ENCODE results near the gene ULBP2.
"Not testable (repeated sequence)": the region's sequence is repeated elsewhere in the genome, so short reads cannot be mapped to it uniquely, and the experiment has no call there.

The ULBP2 gene

DNA sequence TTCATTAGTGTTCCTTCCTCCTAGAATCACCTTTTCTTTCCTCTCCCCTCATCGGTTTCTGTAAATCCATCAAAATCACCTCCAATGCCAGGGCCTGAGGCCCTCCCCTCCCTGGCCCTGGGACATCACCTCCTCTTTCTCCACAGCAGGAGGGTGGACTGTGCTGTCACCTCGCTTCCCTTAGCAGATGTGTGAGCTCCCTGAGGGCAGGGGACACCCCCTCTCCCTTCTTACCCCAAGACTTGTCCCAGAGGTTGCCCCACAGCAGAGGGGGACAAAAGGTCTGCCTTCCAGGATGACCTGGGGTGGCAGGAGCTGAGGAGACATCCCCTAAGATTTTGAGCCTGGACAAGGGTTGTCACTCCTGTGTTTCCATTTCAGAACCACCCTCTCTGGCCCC is 27.8 kb downstream of the ULBP2 start:
- DNase-seq (ENCODE audit: low spot score), result no peak

DNA sequence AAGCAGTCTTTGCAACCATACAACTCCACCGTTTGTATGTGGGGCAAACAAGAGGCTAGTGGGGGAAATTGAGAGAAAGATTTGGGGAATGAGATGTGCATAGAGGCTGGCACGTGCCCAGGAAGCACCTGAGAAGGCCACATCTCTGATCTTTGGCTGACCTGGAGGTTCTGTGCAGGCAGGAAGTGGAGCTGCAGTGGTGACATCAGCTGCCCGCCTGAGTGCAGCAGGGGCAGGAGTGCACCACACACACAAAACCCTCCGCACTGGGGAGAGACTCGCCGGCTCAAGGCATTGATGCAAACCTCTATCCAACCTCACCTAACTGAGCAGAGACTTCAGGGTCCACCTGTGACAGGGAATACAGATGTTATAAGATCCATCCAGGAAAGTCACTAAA is 32.6 kb downstream of the ULBP2 start:
- not testable (repeated sequence) for DNase-seq (ENCODE audit: low spot score)

DNA sequence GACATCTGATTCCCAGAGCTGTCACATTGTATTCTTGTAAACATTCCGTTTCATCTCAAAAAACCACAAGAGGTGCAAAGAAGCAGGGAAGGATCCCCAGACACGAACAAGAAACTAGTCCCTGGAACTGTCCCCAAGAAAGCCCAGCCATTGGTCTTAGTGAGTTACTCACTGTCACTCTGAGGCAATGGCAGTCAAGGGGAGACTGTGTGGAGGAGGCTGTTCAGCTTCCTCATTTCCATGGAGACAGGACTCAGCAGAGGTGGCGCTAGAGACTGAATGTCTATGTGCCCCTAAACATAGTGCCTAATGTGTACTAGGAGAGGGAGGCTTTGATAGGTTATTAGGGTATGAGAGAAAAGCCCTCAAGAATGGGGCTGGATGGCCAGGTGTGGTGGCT is 33.0 kb downstream of the ULBP2 start:
- no peak for DNase-seq (ENCODE audit: low spot score)

DNA sequence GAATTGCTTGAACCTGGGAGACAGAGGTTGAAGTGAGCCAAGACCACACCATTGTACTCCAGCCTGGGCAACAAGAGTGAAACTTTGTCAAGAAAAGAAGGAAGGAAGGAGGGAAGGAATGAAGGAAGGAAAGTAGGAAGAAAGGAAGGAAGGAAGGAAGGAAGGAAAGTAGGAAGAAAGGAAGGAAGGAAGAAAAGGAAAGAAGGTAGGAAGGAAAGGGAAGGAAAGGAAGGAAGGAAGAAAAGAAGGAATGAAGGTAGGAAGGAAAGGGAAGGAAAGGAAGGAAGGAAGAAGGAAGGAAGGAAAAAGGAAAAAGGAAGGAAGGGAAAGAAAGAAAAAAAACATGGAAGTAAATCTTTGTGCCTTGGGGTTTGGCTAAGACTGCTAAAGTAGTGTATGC is 33.6 kb downstream of the ULBP2 start:
- no peak for DNase-seq (ENCODE audit: low spot score)

DNA sequence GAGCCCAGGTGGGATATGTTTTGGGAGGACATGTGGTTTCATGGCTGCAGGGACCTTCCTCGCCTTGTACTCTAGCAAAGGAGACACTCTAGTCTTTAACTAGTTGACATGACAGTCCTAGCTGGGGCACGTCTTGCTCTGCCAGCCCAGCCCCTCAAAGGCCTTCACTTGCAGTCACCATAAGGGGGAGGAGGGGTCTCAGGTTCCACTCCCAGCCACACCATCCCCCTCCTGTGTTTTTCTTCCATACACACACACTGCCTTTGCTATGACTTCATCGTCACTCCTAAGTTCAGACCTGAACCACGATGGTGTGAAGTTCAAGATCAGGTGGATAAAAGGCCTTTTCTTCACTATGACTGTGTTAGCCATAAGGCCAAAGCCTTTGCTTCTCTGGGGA is 35.4 kb downstream of the ULBP2 start:
- DNase-seq (ENCODE audit: low spot score), result no peak

DNA sequence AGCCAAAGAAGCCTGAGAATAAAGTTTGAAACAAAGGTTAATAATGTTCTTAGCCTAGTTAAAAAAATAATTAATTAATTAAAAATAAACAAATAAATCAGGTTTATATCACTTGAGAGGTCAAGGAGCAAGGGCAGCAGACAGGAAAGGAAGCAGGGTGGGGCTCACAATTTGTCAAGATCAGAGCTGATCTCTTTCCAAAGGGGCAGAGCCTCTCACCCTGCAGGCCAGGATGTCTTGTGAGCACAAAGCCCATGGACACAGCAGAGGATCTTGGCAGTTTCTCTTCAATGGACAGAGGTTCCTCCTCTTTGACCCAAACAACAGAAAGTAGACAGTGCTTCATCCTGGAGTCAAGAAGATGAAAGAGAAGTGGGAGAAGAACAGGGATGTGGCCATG is 36.8 kb downstream of the ULBP2 start:
- DNase-seq (ENCODE audit: low spot score), result no peak

DNA sequence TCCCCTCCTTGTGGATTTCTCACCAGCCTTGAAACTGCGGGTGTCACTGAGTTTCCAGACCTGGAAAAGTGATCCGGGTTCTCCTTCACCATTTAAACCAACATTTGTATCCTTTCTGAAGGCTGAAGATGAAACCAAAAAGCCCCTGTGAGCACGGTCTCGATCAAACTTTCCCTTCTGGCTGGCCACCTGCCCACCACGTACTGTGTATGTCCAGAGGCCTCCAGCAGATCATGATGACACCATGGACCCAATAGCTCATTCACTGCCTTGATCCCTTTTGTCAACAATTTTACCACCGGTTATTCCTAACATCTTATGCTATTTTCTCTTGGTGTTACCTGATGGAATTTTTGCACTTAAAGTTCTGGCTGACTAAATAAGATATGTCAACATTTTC is 37.5 kb downstream of the ULBP2 start:
- DNase-seq (ENCODE audit: low spot score), result no peak

DNA sequence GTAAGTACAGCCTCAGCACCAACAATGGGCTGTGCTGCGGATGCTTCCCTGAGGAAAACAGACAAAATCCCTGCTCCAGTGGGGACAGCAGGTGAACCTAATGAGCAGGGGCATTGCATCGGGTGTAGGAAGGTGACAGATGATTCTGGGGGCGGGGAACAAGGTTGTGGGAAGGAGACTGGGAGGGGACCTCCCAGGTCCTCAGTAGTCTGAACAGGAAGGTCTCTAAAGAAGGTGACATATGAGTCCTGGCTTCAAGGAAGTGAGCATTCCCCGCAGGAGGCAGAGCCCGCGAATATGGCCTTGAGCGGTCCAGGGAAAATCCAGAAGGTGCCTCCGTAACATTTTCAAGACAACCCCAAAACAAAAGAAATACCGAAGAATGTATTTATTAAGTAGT is 41.3 kb downstream of the ULBP2 start:
- no peak for DNase-seq (ENCODE audit: low spot score)

DNA sequence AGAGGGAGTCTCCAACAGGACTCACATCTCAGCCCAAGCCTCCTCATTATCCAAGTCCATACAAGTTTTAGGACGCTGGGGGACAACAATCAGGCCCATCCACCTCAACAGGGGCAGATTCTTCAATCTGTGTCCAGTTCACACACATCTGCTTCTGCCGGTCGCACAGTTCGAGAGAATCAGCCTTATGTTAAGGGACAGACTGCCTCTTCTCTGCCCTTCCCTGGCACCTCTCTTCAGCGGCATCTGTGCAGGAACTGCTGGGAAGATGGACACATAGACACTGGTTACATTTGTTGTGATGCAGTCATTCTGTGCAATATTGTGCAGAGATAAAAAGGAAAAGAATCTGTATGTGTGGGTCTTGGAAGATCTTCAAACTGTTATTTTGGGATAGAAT is 43.0 kb downstream of the ULBP2 start:
- DNase-seq (ENCODE audit: low spot score), result no peak

DNA sequence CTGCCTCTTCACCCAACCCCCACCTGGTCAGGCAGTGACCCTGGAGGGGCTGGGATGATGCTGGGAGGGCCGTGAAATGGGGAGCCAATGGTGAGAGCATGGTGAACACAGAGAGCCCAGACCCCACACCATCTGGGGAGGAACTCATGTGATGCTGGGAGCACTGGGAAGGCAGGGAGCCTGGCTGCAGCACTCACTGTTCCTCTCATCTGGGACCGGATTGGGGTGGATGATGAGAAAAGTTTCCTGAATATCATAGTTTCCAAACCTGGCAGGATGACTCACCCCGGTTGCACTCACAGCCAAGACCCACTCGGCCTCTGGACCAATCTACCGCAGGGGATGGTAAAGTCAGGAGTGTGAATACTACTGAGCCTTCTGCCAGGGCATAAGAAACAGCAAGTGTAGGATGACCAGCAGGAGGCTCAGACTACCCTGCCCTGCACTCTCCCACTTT is 43.7 kb downstream of the ULBP2 start:
- DNase-seq (ENCODE audit: low spot score), result no peak

DNA sequence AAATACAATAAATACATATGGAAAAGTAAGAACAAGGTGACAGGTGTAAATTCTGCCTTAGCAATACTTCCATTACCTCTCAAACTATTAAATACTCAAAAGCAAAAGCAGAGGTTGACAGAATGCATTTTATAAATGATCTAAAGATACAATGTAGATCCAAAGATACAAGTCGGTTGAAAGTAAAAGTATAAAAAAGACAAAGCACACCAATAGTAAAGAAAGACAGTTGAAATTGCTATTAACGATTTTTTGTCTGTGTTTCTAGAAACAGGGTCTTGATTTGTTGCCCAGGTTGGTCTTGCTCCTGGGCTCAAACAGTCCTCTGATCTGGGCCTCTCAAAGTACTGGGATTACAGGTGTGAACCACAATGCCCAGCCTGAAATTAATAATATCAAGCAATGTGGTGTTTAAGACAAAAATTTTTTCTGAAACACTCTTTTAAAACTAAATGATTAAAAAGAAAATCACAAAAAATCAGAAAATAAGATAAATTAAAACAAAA is 45.8 kb downstream of the ULBP2 start:
- no peak for DNase-seq (ENCODE audit: low spot score)

DNA sequence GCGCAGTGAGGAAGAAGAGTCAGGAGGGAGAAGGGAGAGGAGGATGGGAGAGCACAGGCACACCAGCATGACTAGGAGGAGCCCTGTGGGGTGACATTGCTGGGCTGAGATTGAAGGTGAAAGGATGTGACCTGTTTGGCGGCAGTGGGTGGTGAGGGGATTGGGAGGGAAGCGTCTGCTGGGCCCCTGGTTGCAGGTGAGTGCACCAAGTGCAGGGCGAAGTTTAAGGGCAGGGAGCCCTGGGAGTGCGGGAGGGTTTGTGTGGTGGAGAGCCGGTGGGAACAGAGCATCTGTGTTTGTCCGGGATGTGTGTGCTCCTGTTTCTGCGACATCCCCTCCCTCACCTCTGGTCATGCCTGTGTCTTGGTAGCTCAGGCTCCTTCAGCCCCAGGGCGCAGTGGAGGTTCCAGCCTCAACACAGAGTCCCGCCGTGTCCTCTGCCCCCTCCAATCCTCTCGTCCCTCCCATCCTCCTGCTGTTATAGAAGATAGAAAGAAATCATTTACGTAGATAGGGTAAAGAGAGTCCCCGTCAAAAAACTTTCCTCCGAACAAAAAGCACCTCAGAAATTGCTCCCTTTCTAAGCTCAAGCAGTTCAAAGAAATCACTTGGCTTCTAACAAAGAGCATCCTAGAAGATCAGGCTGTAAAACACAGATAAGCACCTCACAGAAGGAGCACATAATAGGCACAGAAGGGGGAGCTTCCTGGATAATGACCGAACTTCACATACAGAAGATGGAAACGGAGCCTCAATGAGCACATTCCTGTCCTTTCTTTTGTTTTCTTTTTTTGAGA is 46.9 kb downstream of the ULBP2 start:
- no peak for DNase-seq (ENCODE audit: low spot score)

DNA sequence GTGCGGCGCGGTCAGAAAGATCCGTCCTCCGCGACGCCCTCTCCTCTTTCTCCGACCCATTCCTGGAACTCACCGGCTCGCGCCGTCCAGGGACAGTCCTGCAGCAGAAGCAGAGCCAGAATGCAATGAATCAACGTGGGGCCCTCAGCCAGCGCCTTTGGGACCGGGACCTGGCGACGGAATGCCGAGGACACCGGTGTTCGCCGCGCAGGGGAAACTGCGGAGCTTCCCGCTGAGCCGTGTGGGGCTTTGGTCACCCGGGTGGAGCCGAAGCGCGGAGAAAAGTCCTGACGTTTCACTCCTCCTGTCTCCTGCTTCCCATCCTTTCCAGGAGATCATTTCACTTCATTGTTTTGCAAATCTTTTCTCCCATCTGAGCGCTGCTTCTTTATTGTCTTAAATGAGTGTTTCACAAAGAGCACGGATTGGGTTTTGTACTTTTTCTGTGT is 48.4 kb downstream of the ULBP2 start:
- no peak for DNase-seq (ENCODE audit: low spot score)

DNA sequence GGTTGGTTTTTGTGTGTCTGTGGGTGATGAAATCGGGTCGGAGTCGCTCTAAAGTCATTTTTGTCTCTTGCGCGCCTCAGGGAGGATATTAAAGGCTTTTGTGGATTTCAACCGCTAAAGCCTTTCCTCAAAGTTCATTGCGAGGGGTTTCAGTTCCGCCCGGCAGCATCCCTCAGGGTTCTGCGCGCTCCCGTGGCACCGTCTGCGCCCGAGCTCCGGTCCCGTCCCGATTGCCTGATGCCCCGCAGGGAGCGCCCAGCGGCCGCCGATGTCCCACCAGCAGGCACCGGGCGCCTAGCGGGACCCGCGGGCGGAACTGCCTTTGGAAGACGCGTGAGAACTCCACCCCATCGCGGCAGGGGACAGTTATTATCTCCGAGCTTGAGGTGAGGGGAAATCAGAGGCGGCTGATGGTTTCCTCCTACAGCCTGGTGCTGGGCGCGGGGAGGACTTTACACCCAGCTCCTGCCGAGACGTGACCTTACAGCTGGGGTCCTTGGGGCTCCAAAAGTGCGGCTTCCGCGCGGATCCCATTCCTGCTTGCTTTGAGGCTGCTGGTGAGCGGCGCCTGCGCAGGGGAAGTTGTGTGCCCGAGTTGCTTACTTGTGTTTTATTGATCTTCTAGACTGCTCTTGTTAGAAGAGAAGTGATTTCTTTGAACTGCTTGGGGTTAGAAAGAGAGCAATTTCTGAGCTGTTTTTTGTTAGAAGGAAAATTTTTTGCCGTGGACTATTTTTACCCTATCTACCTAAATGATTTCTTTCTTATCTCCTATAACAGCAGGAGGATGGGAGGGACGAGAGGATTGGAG is 49.1 kb downstream of the ULBP2 start:
- no peak for DNase-seq (ENCODE audit: low spot score)

DNA sequence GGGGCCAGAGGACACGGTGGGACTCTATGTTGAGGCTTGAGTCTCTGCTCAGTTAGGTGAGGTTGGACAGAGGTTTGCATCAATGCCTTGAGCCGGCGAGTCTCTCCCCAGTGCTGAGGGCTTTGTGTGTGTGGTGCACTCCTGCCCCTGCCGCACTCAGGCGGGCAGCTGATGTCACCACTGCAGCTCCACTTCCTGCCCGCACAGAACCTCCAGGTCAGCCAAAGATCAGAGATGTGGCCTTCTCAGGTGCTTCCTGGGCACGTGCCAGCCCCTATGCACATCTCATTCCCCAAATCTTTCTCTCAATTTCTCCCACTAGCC is 49.6 kb downstream of the ULBP2 start:
- DNase-seq (ENCODE audit: low spot score), result not testable (repeated sequence)

DNA sequence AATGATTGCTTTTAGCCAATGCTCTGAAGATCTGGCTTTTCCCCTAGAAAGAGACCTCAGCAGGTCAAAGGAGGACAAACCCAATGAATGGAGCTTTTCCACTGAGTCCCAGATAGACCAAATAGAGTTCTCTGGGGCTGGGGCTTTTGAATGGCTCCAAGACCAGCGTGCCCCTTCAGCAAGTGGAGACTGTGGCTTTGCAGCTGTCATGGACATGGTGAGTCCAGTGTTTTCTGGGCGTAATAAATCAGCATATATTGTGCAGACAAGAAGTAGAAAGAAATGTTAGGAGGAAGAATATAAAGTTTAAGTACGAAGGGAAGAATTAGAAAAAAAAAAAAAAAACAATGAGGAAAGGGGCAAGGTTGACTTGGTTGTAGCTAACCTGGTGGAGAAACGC is 50.0 kb downstream of the ULBP2 start:
- no peak for DNase-seq (ENCODE audit: low spot score)

DNA sequence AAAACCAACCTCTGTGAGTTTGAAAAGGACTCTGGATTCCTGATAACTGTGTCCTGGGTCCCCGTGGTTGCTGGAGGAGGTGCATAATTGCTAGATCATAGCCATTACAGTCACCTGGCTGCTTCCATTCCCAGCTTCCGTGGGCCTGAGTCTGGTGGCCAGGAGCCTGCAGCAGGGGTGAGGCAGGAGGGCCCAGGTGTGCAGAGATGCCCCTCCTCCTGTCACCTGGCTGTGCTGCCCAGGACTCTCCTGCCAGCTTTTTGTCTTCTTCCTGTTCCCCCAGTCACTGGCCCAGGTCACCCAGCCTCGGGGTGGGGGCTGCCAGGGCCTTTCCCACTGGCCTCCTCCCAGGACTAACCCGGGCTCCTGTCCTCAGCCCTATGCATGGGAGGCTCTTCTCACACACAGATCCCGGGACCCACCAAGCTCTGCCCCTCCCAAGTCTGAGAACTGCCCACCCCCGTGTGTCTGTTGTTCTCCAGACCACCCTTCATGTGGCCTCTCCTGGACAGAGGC is 53.5 kb downstream of the ULBP2 start:
- no peak for DNase-seq (ENCODE audit: low spot score)

DNA sequence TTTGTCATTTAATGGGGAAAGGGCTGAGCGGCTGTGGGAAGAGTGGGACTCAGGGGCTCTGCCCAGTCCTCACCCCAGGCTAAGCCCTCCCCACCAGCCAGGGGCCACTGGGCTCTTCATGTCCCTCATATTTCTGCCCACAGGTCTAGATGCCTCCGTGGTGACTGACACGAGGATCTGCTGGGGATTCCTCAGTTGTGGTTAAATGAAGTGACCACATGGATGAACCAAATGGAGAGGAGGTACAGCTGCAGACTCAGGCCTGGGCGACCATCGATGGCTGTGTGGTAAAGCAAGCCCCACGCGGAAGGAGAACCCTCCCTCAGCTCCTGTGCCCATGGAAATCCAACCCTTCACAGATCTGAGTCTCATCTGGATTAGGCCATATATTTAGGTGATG is 54.2 kb downstream of the ULBP2 start:
- DNase-seq (ENCODE audit: low spot score), result no peak
